ENCODE data around the gene TARS2. TPM values are rescaled to one million over a fixed set of nuclear protein-coding genes. Genes with fewer than 3 reads are reported as not detected.

Gene TARS2
- polyA plus RNA-seq, 1 experiment = 17.7 TPM

DNA sequence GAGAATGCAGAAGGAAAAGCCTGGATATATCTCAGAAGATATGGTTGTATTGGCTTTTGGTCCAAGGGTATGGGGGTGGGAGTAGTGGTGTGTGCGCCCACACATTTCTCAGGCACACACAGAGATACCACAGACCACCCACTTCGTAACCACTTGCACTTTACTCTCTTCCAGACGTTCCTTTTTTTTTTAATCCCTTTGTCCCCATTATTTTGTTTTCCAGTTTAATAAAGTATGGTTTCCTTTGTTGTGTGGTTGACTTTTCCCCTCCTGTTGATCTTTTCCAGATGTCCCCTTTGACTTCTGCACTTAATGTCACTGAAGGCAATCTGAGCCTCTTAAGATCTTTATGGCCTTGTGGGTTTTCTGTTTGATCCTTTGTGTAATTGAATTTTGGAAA, 10.5 kb upstream of the TARS2 start:
- Histone ChIP-seq H3K27me3 (ENCODE audit: control insufficient read depth, insufficient read depth, low read length) (no peaks in the 10 kb centered on the region), H3K36me3 (ENCODE audit: control insufficient read depth, insufficient read depth, low read length) (peaks cover 11% of the 10 kb centered on the region), H3K4me3 (ENCODE audit: low read depth, low read length) (no peak overlapping the region)
- ChIA-PET POLR2A (interaction anchor here (0.6 kb wide), 1 partner anchor 493 kb away, joined by 8 read pairs; no protein-coding TSS in a partner anchor), CTCF (no interaction called here)
- DNase-seq (ENCODE audit: low read depth) = no peak
- TF ChIP-seq CTCF (IDR thresholded peaks at IDR 0.05; ENCODE audit: insufficient read depth, low read depth, low read length) = no peak

DNA sequence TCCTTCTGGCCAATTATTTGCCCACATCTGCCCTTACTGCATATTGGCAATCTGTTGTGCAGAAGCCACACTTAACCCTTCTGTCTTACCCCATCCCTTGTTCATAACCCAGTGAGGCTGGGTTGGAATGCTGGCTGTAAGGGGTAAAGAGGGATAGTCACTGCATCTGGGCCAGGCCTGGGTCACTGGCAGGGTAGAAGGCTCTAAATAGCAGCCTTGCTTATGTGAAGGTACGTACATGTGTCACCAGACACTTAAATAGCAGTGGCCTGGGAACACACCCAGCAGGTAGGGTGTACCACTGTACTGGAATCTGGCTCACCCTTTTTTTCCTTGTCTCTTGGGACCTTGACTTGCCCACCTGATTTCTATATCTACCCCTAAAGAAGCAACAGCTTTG, 9.9 kb upstream of the TARS2 start:
- H3K27me3 ChIP-seq (ENCODE audit: control insufficient read depth, insufficient read depth, low read length) = no peaks in the 10 kb centered on the region
- TF ChIP-seq CTCF (IDR thresholded peaks at IDR 0.05; ENCODE audit: insufficient read depth, low read depth, low read length) = no peak
- no peak overlapping the region for H3K4me3 ChIP-seq (ENCODE audit: low read depth, low read length)
- peaks cover 5% of the 10 kb centered on the region for H3K36me3 ChIP-seq (ENCODE audit: control insufficient read depth, insufficient read depth, low read length)
- no peak for DNase-seq (ENCODE audit: low read depth)
- ChIA-PET POLR2A (no interaction called here), CTCF (no interaction called here)

DNA sequence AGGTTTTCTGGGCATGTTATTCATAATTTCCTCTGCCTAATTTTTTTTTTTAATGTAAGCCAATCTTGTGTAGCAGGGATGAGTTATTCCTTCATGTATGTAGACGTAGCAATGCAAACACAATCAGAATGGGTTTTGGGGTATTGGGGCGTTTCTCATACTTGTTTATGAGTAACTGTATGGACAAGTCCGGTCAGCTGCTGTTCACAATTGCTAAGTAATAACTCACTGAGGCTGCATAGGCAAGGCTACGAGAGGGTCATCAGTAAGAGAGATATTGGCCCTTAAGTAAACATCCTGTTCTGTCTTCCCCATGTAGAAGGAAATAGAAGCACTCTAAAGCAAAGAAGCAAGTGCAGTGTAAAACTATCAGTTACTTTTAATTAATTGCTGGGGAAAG, 9.5 kb upstream of the TARS2 start:
- TF ChIP-seq CTCF (IDR thresholded peaks at IDR 0.05; ENCODE audit: insufficient read depth, low read depth, low read length) = no peak
- H3K4me3 ChIP-seq (ENCODE audit: low read depth, low read length) = no peak overlapping the region
- POLR2A ChIA-PET = no interaction called here
- CTCF ChIA-PET = no interaction called here
- DNase-seq (ENCODE audit: low read depth) = no peak
- no peaks in the 10 kb centered on the region for H3K27me3 ChIP-seq (ENCODE audit: control insufficient read depth, insufficient read depth, low read length)
- H3K36me3 ChIP-seq (ENCODE audit: control insufficient read depth, insufficient read depth, low read length) = peaks cover 3% of the 10 kb centered on the region

- CTCF ChIA-PET = no interaction called here
- Histone ChIP-seq H3K4me3 (ENCODE audit: low read depth, low read length) (no peak overlapping the region), H3K27me3 (ENCODE audit: control insufficient read depth, insufficient read depth, low read length) (no peaks in the 10 kb centered on the region), H3K36me3 (ENCODE audit: control insufficient read depth, insufficient read depth, low read length) (no peaks in the 10 kb centered on the region)
- DNase-seq (ENCODE audit: low read depth) = no peak
- POLR2A ChIA-PET = no interaction called here
- no peak for TF ChIP-seq CTCF (IDR thresholded peaks at IDR 0.05; ENCODE audit: insufficient read depth, low read depth, low read length)
Observed at GRCh38 chr1:150479370-150479769, 7.8 kb upstream of the TARS2 start.

DNA sequence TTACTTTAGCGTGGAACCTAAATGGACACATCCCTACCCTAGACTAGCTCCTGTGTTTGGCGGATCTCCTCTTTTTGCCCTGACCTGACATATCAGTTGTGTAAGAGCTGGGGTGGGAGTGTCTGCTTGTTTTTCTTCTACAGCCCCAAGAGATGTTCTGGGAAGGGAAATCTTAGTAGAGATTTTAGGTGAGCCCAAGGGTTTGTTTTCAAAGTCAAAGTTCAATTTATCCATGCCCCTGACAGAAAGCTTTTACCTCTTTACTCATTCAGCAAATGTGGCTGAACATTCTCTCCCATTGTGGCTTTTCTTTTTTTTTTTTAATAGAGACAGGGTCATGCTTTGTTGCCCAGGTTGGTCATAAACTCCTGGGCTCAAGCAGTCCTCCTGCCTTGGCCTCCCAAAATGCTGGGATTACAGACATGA, 7.3 kb upstream of the TARS2 start:
- no peak for DNase-seq (ENCODE audit: low read depth)
- no peak overlapping the region for H3K4me3 ChIP-seq (ENCODE audit: low read depth, low read length)
- no peak for TF ChIP-seq CTCF (IDR thresholded peaks at IDR 0.05; ENCODE audit: insufficient read depth, low read depth, low read length)
- POLR2A ChIA-PET = no interaction called here
- H3K27me3 ChIP-seq (ENCODE audit: control insufficient read depth, insufficient read depth, low read length) = no peaks in the 10 kb centered on the region
- no peaks in the 10 kb centered on the region for H3K36me3 ChIP-seq (ENCODE audit: control insufficient read depth, insufficient read depth, low read length)
- CTCF ChIA-PET = no interaction called here
